Keratinocyte (primary cell): ENCODE data around the gene TMEM125. TPM values are rescaled to one million over a fixed set of nuclear protein-coding genes. Genes with fewer than 3 reads are reported as not detected.

Experiments
- DNase-seq: peaks from one replicate; pipeline ENCODE4 v3.0.0-alpha.2; 2011; ENCODE audit warnings: low read depth, missing footprints, low spot score
- FAIRE-seq: peaks from 2 replicates; lab custom pipeline; 2011; peaks lifted over from hg19 to GRCh38; lab: Jason Lieb, UNC
- H2AFZ ChIP-seq: 2 replicates; pipeline ENCODE4 v1.6.0; 2012; ENCODE audit warnings: low read length, control low read depth, inconsistent platforms; ENCODE audit not compliant: control insufficient read depth
- H3K27ac ChIP-seq: 2 replicates; pipeline ENCODE4 v1.5.1; 2011; ENCODE audit warnings: low read length; ENCODE audit not compliant: control insufficient read depth, insufficient read depth
- H3K27me3 ChIP-seq: 3 replicates; pipeline ENCODE4 v1.6.0; 2011; ENCODE audit warnings: low read length; ENCODE audit not compliant: control insufficient read depth, insufficient read depth; ENCODE audit errors: extremely low read depth
- H3K36me3 ChIP-seq, 2 experiments: 2 replicates in 1 of 2; 3 replicates in 1 of 2; pipeline ENCODE4 v1.5.1; 2011; ENCODE audit warnings: low read length in 2 of 2, mild to moderate bottlenecking in 1 of 2; ENCODE audit not compliant: control insufficient read depth in 2 of 2, insufficient read depth in 2 of 2; ENCODE audit errors: extremely low read depth in 1 of 2
- H3K4me1 ChIP-seq: 3 replicates; pipeline ENCODE4 v1.5.1; 2011; ENCODE audit warnings: low read length; ENCODE audit not compliant: control insufficient read depth, insufficient read depth; ENCODE audit errors: extremely low read depth
- H3K4me2 ChIP-seq: 3 replicates; pipeline ENCODE4 v1.6.0; 2011; ENCODE audit warnings: low read depth, low read length; ENCODE audit not compliant: control insufficient read depth, insufficient read depth; ENCODE audit errors: extremely low read depth
- H3K4me3 ChIP-seq, 3 experiments: fragments of 200-600 bp in 1 of 3; sonication (generic) in 1 of 3; 2 replicates in 2 of 3; 3 replicates in 1 of 3; pipeline ENCODE4 v1.5.1; 2011 to 2016; ENCODE audit warnings: low read length in 3 of 3, mild to moderate bottlenecking in 3 of 3, control low read depth in 2 of 3, inconsistent platforms in 1 of 3, low read depth in 1 of 3, mixed read lengths in 1 of 3, mixed run types in 1 of 3, moderate library complexity in 1 of 3; ENCODE audit not compliant: control insufficient read depth in 2 of 3, insufficient read depth in 2 of 3; ENCODE audit errors: extremely low read depth in 1 of 3
- H3K79me2 ChIP-seq: 2 replicates; pipeline ENCODE4 v1.6.0; 2012; ENCODE audit warnings: low read length; ENCODE audit not compliant: control insufficient read depth, insufficient read depth
- H3K9ac ChIP-seq: 3 replicates; pipeline ENCODE4 v1.6.0; 2011; ENCODE audit warnings: low read length; ENCODE audit not compliant: control insufficient read depth, insufficient read depth; ENCODE audit errors: extremely low read depth
- H3K9me1 ChIP-seq: 3 replicates; pipeline ENCODE4 v1.6.0; 2011; ENCODE audit warnings: low read length; ENCODE audit not compliant: control insufficient read depth, insufficient read depth; ENCODE audit errors: extremely low read depth
- H3K9me3 ChIP-seq: 2 replicates; pipeline ENCODE4 v1.5.1; 2012; ENCODE audit warnings: low read depth, low read length; ENCODE audit not compliant: control insufficient read depth
- H4K20me1 ChIP-seq: 3 replicates; pipeline ENCODE4 v1.6.0; 2011; ENCODE audit warnings: low read length; ENCODE audit not compliant: control insufficient read depth, insufficient read depth; ENCODE audit errors: extremely low read depth
- EZH2 ChIP-seq: IDR thresholded peaks from one replicate; pipeline ENCODE4 v1.6.1; 2012; ENCODE audit warnings: inconsistent platforms, mild to moderate bottlenecking, low read length, moderate library complexity
- dilution Hi-C: fragments of 300-500 bp; cut with MboI; formaldehyde crosslinking; loops from one replicate; pipeline ENCODE4 v1.7.0; 2020; ENCODE audit warnings: low sequenced_read_pairs; ENCODE audit not compliant: extremely low pct_ligation_motif_present
- polyA plus RNA-seq, 5 experiments: library from polyadenylated mRNA; depleted of rRNA in 3 of 5; stranded (reverse) in 3 of 5; stranded (forward) in 1 of 5; unstranded in 1 of 5; fragments of >200 nt; gene quantifications; 1 replicate in 1 of 5; 2 replicates in 3 of 5; 3 replicates in 1 of 5; pipeline versions ENCODE4 v1.2.1 to v1.2.3, GENCODE V29; 2011 to 2012; ENCODE audit warnings: missing spikeins in 2 of 5, low read depth in 1 of 5, low replicate concordance in 1 of 5
- TF ChIP-seq, protein P1 (sequence below), 3 experiments: IDR thresholded peaks in 1 of 3; conservative IDR thresholded peaks in 1 of 3; optimal IDR thresholded peaks in 1 of 3; 2 replicates in 2 of 3; 3 replicates in 1 of 3; pipeline versions ENCODE3 to v1.5.1; 2011; ENCODE audit warnings: low read length in 3 of 3, mild to moderate bottlenecking in 3 of 3, moderate library complexity in 2 of 3, control low read depth in 1 of 3, inconsistent platforms in 1 of 3; ENCODE audit not compliant: insufficient read depth in 2 of 3; ENCODE audit errors: extremely low read depth in 1 of 3

TMEM125 gene
- polyA plus RNA-seq, 1 donor (not counting 4 experiments of a cell fraction or from before 2014, with no cell fraction given), result 0.92 TPM

DNA sequence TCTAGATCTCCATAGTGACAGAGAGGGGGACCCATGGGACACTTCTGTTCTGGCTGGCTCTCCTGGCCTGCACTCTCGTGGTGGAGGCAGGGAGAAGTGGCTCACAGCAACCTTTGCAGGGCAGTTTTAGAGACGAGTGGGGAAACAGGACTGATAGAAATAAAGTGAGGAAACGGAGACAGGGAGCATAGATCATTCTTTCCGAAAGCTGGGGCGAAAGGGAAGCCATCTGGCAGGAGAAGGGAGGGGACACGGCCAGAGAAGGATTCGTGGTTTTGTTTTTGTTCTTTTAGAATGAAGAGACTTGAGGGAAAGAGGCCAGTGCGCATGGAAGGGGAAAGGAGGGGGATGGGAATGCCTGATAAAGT is 34.5 kb downstream of the TMEM125 start:
- H3K27me3 ChIP-seq, result peaks cover 8% of the 10 kb centered on the region
- no peak overlapping the region for H3K9ac ChIP-seq
- H3K4me2 ChIP-seq, result no peak overlapping the region
- H3K4me1 ChIP-seq, result no peaks in the 10 kb centered on the region
- no peaks in the 10 kb centered on the region for H3K36me3 ChIP-seq
- no peak overlapping the region for H3K4me3 ChIP-seq
- H3K9me3 ChIP-seq, result no peaks in the 10 kb centered on the region
- H2AFZ ChIP-seq, result no peak overlapping the region
- no peak overlapping the region for H3K27ac ChIP-seq
- no peaks in the 10 kb centered on the region for H3K9me1 ChIP-seq
- dilution Hi-C loops, result no loop called here
- TF ChIP-seq, protein P1, sequence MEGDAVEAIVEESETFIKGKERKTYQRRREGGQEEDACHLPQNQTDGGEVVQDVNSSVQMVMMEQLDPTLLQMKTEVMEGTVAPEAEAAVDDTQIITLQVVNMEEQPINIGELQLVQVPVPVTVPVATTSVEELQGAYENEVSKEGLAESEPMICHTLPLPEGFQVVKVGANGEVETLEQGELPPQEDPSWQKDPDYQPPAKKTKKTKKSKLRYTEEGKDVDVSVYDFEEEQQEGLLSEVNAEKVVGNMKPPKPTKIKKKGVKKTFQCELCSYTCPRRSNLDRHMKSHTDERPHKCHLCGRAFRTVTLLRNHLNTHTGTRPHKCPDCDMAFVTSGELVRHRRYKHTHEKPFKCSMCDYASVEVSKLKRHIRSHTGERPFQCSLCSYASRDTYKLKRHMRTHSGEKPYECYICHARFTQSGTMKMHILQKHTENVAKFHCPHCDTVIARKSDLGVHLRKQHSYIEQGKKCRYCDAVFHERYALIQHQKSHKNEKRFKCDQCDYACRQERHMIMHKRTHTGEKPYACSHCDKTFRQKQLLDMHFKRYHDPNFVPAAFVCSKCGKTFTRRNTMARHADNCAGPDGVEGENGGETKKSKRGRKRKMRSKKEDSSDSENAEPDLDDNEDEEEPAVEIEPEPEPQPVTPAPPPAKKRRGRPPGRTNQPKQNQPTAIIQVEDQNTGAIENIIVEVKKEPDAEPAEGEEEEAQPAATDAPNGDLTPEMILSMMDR (optimal IDR thresholded peaks at IDR 0.05 in 1 of 3, IDR thresholded peaks at IDR 0.05 in 1 of 3, conservative IDR thresholded peaks at IDR 0.05 in 1 of 3; ENCODE audit: extremely low read depth in 1 of 3, insufficient read depth in 2 of 3, low read length in 3 of 3), result no peak
- no peak for TF ChIP-seq EZH2
- no peaks in the 10 kb centered on the region for H4K20me1 ChIP-seq
- FAIRE-seq (no peak), DNase-seq (no peak)
- H3K79me2 ChIP-seq, result no peaks in the 10 kb centered on the region

DNA sequence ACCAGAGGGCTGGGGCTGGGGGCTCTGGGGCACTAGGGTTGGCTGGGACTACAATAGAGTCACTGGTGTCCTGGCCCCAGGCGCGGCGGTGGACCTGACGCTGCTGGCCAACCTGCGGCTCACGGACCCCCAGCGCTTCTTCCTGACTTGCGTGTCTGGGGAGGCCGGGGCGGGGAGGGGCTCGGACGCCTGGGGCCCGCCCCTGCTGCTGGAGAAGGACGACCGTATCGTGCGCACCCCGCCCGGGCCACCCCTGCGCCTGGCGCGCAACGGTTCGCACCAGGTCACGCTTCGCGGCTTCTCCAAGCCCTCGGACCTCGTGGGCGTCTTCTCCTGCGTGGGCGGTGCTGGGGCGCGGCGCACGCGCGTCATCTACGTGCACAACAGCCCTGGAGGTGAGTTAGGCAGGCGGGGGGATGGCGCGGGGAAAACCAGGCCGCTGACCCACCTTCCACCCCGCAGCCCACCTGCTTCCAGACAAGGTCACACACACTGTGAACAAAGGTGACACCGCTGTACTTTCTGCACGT is 35.1 kb downstream of the TMEM125 start:
- H3K9ac ChIP-seq, result no peak overlapping the region
- H3K36me3 ChIP-seq, result no peaks in the 10 kb centered on the region
- no peak overlapping the region for H2AFZ ChIP-seq
- dilution Hi-C loops, result no loop called here
- no peaks in the 10 kb centered on the region for H3K4me1 ChIP-seq
- H3K27me3 ChIP-seq, result peaks cover 8% of the 10 kb centered on the region
- no peak overlapping the region for H3K4me2 ChIP-seq
- no peaks in the 10 kb centered on the region for H3K9me3 ChIP-seq
- H3K4me3 ChIP-seq, result no peak overlapping the region
- H3K27ac ChIP-seq, result no peak overlapping the region
- no peak for FAIRE-seq
- H3K79me2 ChIP-seq, result no peaks in the 10 kb centered on the region
- TF ChIP-seq, protein P1 (optimal IDR thresholded peaks at IDR 0.05 in 1 of 3, IDR thresholded peaks at IDR 0.05 in 1 of 3, conservative IDR thresholded peaks at IDR 0.05 in 1 of 3; ENCODE audit: extremely low read depth in 1 of 3, insufficient read depth in 2 of 3, low read length in 3 of 3), result no peak
- TF ChIP-seq EZH2, result no peak
- no peaks in the 10 kb centered on the region for H4K20me1 ChIP-seq
- no peak for DNase-seq
- H3K9me1 ChIP-seq, result no peaks in the 10 kb centered on the region
